IMR-90 (cell line): ENCODE results near the gene HES6.

ENCODE experiments used
- CEBPB ChIP-seq: IDR thresholded peaks from 2 replicates; pipeline ENCODE4 v1.6.1; 2012; ENCODE audit warnings: low read depth, low read length, improper control_type of control experiment
- MAFK ChIP-seq: IDR thresholded peaks from 2 replicates; pipeline ENCODE4 v1.6.1; 2012; ENCODE audit warnings: low read depth, low read length, improper control_type of control experiment
- TF ChIP-seq, protein P1 (sequence below): conservative IDR thresholded peaks from 2 replicates; pipeline ENCODE4 v1.5.1; 2012; ENCODE audit warnings: mild to moderate bottlenecking, low read depth, low read length, improper control_type of control experiment

DNA sequence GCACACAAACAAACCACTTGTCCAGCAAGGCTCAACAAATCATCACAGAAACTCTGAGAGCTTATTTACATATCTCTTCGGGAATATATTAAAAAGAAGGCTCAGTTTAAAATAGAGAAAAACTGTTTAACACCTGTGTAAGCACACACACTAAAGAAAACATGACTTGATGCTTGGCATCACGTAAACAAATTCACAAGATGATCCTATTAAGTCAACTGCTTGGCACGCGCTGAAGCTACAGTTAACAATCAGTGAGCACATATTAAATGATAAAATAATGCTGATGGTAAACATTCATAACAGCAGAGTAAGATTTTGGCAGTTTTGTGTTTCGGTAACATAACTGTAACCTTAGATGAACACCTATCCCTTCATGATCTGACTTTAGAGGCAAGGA is 4.3 kb upstream of the HES6 start:
- no peak for TF ChIP-seq MAFK
- TF ChIP-seq, protein P1, sequence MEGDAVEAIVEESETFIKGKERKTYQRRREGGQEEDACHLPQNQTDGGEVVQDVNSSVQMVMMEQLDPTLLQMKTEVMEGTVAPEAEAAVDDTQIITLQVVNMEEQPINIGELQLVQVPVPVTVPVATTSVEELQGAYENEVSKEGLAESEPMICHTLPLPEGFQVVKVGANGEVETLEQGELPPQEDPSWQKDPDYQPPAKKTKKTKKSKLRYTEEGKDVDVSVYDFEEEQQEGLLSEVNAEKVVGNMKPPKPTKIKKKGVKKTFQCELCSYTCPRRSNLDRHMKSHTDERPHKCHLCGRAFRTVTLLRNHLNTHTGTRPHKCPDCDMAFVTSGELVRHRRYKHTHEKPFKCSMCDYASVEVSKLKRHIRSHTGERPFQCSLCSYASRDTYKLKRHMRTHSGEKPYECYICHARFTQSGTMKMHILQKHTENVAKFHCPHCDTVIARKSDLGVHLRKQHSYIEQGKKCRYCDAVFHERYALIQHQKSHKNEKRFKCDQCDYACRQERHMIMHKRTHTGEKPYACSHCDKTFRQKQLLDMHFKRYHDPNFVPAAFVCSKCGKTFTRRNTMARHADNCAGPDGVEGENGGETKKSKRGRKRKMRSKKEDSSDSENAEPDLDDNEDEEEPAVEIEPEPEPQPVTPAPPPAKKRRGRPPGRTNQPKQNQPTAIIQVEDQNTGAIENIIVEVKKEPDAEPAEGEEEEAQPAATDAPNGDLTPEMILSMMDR = no peak
- TF ChIP-seq CEBPB = no peak
